Measurements from ENCODE around the gene TP73. TPM values are rescaled to one million over a fixed set of nuclear protein-coding genes. Genes with fewer than 3 reads are reported as not detected.

The TP73 gene
- total RNA-seq, 1 donor from 2014 or later = 13.0 TPM

- Mint-ChIP-seq H3K27ac (ENCODE audit: unreplicated experiment) (no peak overlapping the region), H3K4me3 (ENCODE audit: unreplicated experiment) (no peak overlapping the region), H3K4me1 (ENCODE audit: low read depth, unreplicated experiment) (peaks cover 9% of the 10 kb centered on the region), H3K27me3 (ENCODE audit: unreplicated experiment) (peaks cover 11% of the 10 kb centered on the region), H3K36me3 (ENCODE audit: unreplicated experiment) (no peaks in the 10 kb centered on the region), H3K9me3 (ENCODE audit: unreplicated experiment) (peaks cover 12% of the 10 kb centered on the region)
- DNase-seq = peak; percentile 40
- TF ChIP-seq, protein P1, sequence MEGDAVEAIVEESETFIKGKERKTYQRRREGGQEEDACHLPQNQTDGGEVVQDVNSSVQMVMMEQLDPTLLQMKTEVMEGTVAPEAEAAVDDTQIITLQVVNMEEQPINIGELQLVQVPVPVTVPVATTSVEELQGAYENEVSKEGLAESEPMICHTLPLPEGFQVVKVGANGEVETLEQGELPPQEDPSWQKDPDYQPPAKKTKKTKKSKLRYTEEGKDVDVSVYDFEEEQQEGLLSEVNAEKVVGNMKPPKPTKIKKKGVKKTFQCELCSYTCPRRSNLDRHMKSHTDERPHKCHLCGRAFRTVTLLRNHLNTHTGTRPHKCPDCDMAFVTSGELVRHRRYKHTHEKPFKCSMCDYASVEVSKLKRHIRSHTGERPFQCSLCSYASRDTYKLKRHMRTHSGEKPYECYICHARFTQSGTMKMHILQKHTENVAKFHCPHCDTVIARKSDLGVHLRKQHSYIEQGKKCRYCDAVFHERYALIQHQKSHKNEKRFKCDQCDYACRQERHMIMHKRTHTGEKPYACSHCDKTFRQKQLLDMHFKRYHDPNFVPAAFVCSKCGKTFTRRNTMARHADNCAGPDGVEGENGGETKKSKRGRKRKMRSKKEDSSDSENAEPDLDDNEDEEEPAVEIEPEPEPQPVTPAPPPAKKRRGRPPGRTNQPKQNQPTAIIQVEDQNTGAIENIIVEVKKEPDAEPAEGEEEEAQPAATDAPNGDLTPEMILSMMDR (IDR thresholded peaks at IDR 0.05; ENCODE audit: partially characterized antibody, unreplicated experiment) = no peak
Measured at GRCh38 chr1:3674100-3675094, 22.1 kb downstream of the TP73 start.

- TF ChIP-seq, protein P1 (IDR thresholded peaks at IDR 0.05; ENCODE audit: partially characterized antibody, unreplicated experiment) = no peak
- DNase-seq = peak; percentile 19
- Mint-ChIP-seq H3K4me1 (ENCODE audit: low read depth, unreplicated experiment) (peaks cover 7% of the 10 kb centered on the region), H3K36me3 (ENCODE audit: unreplicated experiment) (no peaks in the 10 kb centered on the region), H3K27ac (ENCODE audit: unreplicated experiment) (no peak overlapping the region), H3K9me3 (ENCODE audit: unreplicated experiment) (peaks cover 16% of the 10 kb centered on the region), H3K27me3 (ENCODE audit: unreplicated experiment) (peaks cover 11% of the 10 kb centered on the region), H3K4me3 (ENCODE audit: unreplicated experiment) (no peak overlapping the region)
Measured at GRCh38 chr1:3675436-3675835, 23.1 kb downstream of the TP73 start.

- no peak overlapping the region for H3K4me3 Mint-ChIP-seq (ENCODE audit: unreplicated experiment)
- no peak overlapping the region for H3K27ac Mint-ChIP-seq (ENCODE audit: unreplicated experiment)
- TF ChIP-seq, protein P1 (IDR thresholded peaks at IDR 0.05; ENCODE audit: partially characterized antibody, unreplicated experiment) = no peak
- H3K9me3 Mint-ChIP-seq (ENCODE audit: unreplicated experiment) = peaks cover 16% of the 10 kb centered on the region
- DNase-seq = peak; percentile 19
- H3K36me3 Mint-ChIP-seq (ENCODE audit: unreplicated experiment) = no peaks in the 10 kb centered on the region
- H3K27me3 Mint-ChIP-seq (ENCODE audit: unreplicated experiment) = peaks cover 11% of the 10 kb centered on the region
- peaks cover 7% of the 10 kb centered on the region for H3K4me1 Mint-ChIP-seq (ENCODE audit: low read depth, unreplicated experiment)
Measured at GRCh38 chr1:3676581-3677470, 24.5 kb downstream of the TP73 start.

GRCh38 chr1:3677484-3677883 lies 25.2 kb downstream of the TP73 start:
- Mint-ChIP-seq H3K9me3 (ENCODE audit: unreplicated experiment) (peaks cover 16% of the 10 kb centered on the region), H3K27me3 (ENCODE audit: unreplicated experiment) (peaks cover 11% of the 10 kb centered on the region), H3K4me3 (ENCODE audit: unreplicated experiment) (no peak overlapping the region), H3K4me1 (ENCODE audit: low read depth, unreplicated experiment) (peaks cover 7% of the 10 kb centered on the region), H3K36me3 (ENCODE audit: unreplicated experiment) (no peaks in the 10 kb centered on the region), H3K27ac (ENCODE audit: unreplicated experiment) (no peak overlapping the region)
- peak; percentile 5 for DNase-seq
- TF ChIP-seq, protein P1 (IDR thresholded peaks at IDR 0.05; ENCODE audit: partially characterized antibody, unreplicated experiment) = no peak

Data from glutamatergic neuron (in vitro differentiated cells).